MCF 10A (cell line): ENCODE measurements around the gene ERC2. TPM values are rescaled to one million over a fixed set of nuclear protein-coding genes. Genes with fewer than 3 reads are reported as not detected.

Experiments used
- BruUV-seq: library from RNA; stranded (reverse); fragments of 400-500 nt; replicated peaks from 2 replicates; lab custom pipeline; 2021; lab: Mats Ljungman, UMichigan
- CTCF ChIA-PET: fragments of 300-600 bp; sonication (Branson Sonifier 250); formaldehyde crosslinking; extraction: SDS; loops from one replicate; lab custom pipeline; 2021; ENCODE audit warnings: antibody characterized with exemption, inconsistent platforms; lab: Yijun Ruan, JAX
- POLR2A ChIA-PET: fragments of 300-600, 350-650 bp; sonication (Branson Sonifier 250); formaldehyde crosslinking; extraction: SDS; loops from one replicate; lab custom pipeline; 2020; ENCODE audit warnings: antibody characterized with exemption, inconsistent platforms; lab: Yijun Ruan, JAX
- DNase-seq: peaks from one replicate; pipeline ENCODE4 v3.0.0-alpha.2; 2018; ENCODE audit not compliant: unreplicated experiment
- H3K27ac Mint-ChIP-seq: one replicate; pipeline ENCODE4 v1.8.0; 2022; ENCODE audit warnings: mild to moderate bottlenecking, low read depth, mixed read lengths; ENCODE audit not compliant: unreplicated experiment
- H3K27me3 Mint-ChIP-seq: one replicate; pipeline ENCODE4 v1.8.0; 2022; ENCODE audit warnings: mixed read lengths; ENCODE audit not compliant: insufficient read depth, unreplicated experiment
- H3K36me3 Mint-ChIP-seq: one replicate; pipeline ENCODE4 v1.8.0; 2022; ENCODE audit warnings: mild to moderate bottlenecking, moderate library complexity, mixed read lengths; ENCODE audit not compliant: insufficient read depth, unreplicated experiment
- H3K4me1 Mint-ChIP-seq: one replicate; pipeline ENCODE4 v1.8.0; 2022; ENCODE audit warnings: mixed read lengths; ENCODE audit not compliant: insufficient read depth, unreplicated experiment
- H3K4me3 Mint-ChIP-seq: one replicate; pipeline ENCODE4 v1.8.0; 2022; ENCODE audit warnings: mild to moderate bottlenecking, moderate library complexity, mixed read lengths; ENCODE audit not compliant: unreplicated experiment
- H3K9me3 Mint-ChIP-seq: one replicate; pipeline ENCODE4 v1.8.0; 2022; ENCODE audit warnings: mixed read lengths; ENCODE audit not compliant: unreplicated experiment
- intact Hi-C: fragments of 100-400 bp; cut with micrococcal nuclease; formaldehyde crosslinking; loops from 2 replicates; pipeline ENCODE4 v1.14.1; 2022
- total RNA-seq: library from RNA; stranded (reverse); gene quantifications from 2 replicates; pipeline ENCODE4 v1.2.3, GENCODE V29; 2022
- TF ChIP-seq, protein P1 (sequence below): fragments of 200-600 bp; IDR thresholded peaks from one replicate; pipeline ENCODE4 v1.8.0; 2022; ENCODE audit warnings: antibody characterized with exemption, mild to moderate bottlenecking; ENCODE audit not compliant: unreplicated experiment

ERC2 gene
- total RNA-seq, 1 experiment from 2014 or later: 0.42 TPM

- no peak overlapping the region for H3K4me3 Mint-ChIP-seq
- TF ChIP-seq, protein P1, sequence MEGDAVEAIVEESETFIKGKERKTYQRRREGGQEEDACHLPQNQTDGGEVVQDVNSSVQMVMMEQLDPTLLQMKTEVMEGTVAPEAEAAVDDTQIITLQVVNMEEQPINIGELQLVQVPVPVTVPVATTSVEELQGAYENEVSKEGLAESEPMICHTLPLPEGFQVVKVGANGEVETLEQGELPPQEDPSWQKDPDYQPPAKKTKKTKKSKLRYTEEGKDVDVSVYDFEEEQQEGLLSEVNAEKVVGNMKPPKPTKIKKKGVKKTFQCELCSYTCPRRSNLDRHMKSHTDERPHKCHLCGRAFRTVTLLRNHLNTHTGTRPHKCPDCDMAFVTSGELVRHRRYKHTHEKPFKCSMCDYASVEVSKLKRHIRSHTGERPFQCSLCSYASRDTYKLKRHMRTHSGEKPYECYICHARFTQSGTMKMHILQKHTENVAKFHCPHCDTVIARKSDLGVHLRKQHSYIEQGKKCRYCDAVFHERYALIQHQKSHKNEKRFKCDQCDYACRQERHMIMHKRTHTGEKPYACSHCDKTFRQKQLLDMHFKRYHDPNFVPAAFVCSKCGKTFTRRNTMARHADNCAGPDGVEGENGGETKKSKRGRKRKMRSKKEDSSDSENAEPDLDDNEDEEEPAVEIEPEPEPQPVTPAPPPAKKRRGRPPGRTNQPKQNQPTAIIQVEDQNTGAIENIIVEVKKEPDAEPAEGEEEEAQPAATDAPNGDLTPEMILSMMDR: no peak
- no TSS peak for BruUV-seq
- intact Hi-C loops: no loop called here
- no peaks in the 10 kb centered on the region for H3K4me1 Mint-ChIP-seq
- H3K9me3 Mint-ChIP-seq: no peaks in the 10 kb centered on the region
- no peak for DNase-seq
- H3K27me3 Mint-ChIP-seq: no peaks in the 10 kb centered on the region
- ChIA-PET CTCF (no interaction called here), POLR2A (no interaction called here)
- H3K27ac Mint-ChIP-seq: no peak overlapping the region
- H3K36me3 Mint-ChIP-seq: no peaks in the 10 kb centered on the region
Observed at GRCh38 chr3:56012721-56013120, 455.5 kb downstream of the ERC2 start.

- peaks cover 5% of the 10 kb centered on the region for H3K4me1 Mint-ChIP-seq
Observed at GRCh38 chr3:56005196-56005805, 463.0 kb downstream of the ERC2 start.

GRCh38 chr3:56003129-56003528, 465.1 kb downstream of the ERC2 start:
- Mint-ChIP-seq H3K4me3 (no peak overlapping the region), H3K27ac (no peak overlapping the region), H3K36me3 (no peaks in the 10 kb centered on the region), H3K27me3 (no peaks in the 10 kb centered on the region), H3K4me1 (peaks cover 5% of the 10 kb centered on the region), H3K9me3 (no peaks in the 10 kb centered on the region)
- BruUV-seq: no TSS peak
- DNase-seq: no peak
- intact Hi-C loops: no loop called here
- ChIA-PET CTCF (no interaction called here), POLR2A (no interaction called here)
- TF ChIP-seq, protein P1: no peak

More at GRCh38 chr3:56005196-56005805, 463.0 kb downstream of the ERC2 start:
- ChIA-PET CTCF (interaction anchor here (0.5 to 0.7 kb wide), 3 partner anchors 490 to 1168 kb away, joined by 3 to 7 read pairs (median 3); no protein-coding TSS in a partner anchor), POLR2A (interaction anchor here (0.9 to 1.0 kb wide), 2 partner anchors 37 to 59 kb away, joined by 3 read pairs; no protein-coding TSS in a partner anchor)
- Mint-ChIP-seq H3K4me3 (no peak overlapping the region), H3K36me3 (no peaks in the 10 kb centered on the region), H3K9me3 (no peaks in the 10 kb centered on the region), H3K27me3 (no peaks in the 10 kb centered on the region), H3K27ac (peak overlapping the region; percentile 27)
- peak; percentile 72 for DNase-seq
- intact Hi-C loops: no loop called here
- TF ChIP-seq, protein P1: no peak
- no TSS peak for BruUV-seq

DNA sequence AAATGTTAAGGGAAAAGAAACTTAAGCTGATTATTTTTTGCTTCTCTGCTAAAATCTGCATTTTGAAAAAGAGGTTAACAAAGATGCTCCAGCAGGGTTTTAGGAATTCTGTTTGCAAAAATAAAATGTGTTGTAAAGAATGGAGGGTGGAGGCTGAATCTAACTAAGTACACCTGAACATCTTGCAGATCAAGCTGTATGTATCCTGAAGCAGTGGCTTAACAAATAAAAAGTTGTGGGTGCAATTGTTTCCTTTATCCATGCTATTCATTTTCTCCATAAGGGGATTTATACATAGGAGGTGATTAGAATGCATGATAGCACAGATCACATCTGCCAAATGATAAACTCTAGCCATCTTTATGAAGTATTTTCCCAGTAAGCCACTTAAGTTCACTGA, 466.3 kb downstream of the ERC2 start:
- CTCF ChIA-PET: interaction anchor here (0.6 to 0.7 kb wide), 2 partner anchors 57 to 258 kb away, joined by 3 to 4 read pairs; no protein-coding TSS in a partner anchor
- no peak for DNase-seq
- Mint-ChIP-seq H3K27me3 (no peaks in the 10 kb centered on the region), H3K4me3 (no peak overlapping the region), H3K4me1 (peaks cover 5% of the 10 kb centered on the region), H3K27ac (no peak overlapping the region), H3K9me3 (no peaks in the 10 kb centered on the region), H3K36me3 (no peaks in the 10 kb centered on the region)
- POLR2A ChIA-PET: no interaction called here
- intact Hi-C loops: no loop called here
- no TSS peak for BruUV-seq
- TF ChIP-seq, protein P1: no peak
